NOMO-1 treated with DMSO at 0.1 percent for 48 hours (cell line): ENCODE results near the gene MXI1.

Experiments used
- DNase-seq: peaks from one replicate; lab custom pipeline; 2025; ENCODE audit not compliant: unreplicated experiment; lab: John Stamatoyannopoulos, UW

Gene MXI1

GRCh38 chr10:110273474-110273873, 66.1 kb downstream of the MXI1 start:
- peak; percentile 93 for DNase-seq

DNA sequence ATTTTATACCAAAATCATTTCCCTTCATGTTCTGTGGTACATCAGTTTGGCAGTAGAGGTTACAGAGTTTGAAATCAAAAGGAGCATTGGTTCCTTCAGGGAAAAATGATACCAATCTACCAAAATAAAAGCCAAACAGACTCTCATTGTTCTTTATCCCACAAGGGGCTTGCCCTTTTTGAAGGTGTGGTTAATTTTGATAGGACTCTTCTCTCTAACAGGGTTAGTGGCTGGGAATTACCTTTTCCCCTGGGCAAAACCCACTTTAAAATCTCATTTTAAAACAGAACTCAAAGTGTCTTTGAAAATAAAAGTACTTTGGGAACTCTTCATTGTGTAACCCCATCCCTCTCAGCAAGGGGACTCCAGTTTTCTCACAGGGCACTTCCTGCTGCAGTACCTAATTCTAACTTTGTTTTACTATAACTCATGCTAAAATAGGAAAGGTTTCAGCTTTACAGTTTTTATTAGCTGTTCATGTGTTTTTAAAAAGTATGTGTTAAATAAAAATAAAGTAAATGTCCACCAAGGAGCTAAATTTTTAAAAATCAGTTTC, 66.7 kb downstream of the MXI1 start:
- DNase-seq, result no peak

DNA sequence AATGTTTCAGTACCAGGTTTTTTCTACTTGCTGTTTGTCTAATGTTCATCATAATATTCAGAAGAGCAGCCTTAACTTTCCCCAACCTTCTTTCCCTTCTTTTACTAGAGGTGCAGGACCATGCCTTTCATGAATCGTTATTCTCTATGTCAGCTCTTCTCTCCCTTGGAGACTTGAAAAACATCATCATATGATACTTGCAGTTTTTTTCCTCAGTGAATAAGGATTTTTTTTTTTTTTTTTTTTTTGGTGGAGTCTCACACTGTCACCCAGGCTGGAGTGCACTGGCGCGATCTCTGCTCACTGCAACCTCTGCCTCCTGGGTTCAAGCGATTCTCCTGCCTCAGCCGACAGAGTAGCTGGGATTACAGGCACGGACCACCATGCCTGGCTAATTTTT, 67.2 kb downstream of the MXI1 start:
- no peak for DNase-seq

DNA sequence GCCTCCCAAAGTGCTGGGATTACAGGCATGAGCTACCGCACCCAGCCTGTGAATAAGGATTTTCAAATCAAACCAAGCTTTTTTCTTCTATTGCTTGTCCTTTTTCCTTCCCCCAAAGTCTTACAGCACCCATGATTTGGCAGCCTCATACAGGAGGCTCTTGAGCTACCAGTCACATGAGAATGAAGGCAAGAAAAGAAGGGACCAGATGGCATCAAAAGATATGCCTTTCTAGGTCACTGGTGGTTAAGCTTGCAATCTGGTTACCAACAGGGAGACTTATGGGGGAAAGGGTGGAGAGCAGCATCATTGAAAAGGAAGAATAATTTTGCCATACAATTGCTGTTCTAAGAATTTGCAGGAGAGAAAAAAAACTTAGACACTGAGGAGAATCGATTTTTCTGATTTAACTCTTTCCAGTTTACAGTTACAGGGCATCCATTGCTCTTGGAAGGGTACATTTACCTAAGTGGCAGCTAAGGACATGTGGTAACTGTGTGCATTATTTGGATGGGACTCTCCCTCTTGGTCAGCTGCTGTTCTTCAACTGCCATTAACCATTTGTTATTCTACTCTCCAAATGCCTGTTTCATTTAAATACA, 67.8 kb downstream of the MXI1 start:
- no peak for DNase-seq

GRCh38 chr10:110276603-110277002, 69.2 kb downstream of the MXI1 start:
- no peak for DNase-seq

- no peak for DNase-seq
Measured at GRCh38 chr10:110277591-110277990, 70.2 kb downstream of the MXI1 start.

GRCh38 chr10:110278562-110279406, 71.4 kb downstream of the MXI1 start:
- no peak for DNase-seq

- peak; percentile 85 for DNase-seq
Measured at GRCh38 chr10:110279407-110279986, 72.1 kb downstream of the MXI1 start.

GRCh38 chr10:110284262-110284661, 76.9 kb downstream of the MXI1 start:
- no peak for DNase-seq

DNA sequence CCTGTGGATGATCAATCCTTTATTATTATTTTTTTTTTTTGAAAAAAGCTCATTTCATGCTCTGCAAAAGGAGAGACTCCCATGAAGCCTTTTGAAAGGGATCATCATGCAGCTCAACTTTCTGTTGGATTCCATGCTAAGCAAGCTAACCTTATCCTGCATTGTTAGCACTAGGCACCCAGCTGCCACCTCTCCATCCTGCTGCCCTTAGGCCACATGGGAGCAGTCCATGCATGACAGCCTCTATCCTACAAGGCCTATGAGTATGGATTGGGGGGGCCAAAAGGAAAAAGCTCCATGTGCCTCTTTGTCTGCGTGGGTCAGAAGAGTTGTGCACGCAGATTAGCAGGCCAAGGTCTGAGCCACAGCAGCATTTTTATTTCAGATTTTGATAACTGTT, 78.1 kb downstream of the MXI1 start:
- DNase-seq, result no peak

DNA sequence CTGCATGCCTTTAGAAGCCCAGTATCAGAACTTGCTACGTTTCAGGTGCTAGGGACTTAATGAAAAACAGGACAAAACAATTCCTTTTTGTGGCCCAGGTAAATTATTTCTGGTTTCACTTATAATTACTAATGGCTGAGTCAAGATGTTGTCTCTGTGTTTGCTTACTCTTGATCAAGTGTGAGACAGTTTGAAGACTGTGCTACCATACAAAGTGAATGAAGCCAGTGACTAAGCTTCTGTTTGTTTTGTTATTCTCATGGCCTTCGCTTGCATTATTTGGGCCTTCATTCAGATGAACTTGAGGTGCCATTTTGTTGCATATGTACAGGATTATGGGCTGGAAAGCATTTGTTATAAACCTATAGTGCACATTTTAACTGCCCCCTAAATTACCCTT, 79.4 kb downstream of the MXI1 start:
- DNase-seq, result no peak

DNA sequence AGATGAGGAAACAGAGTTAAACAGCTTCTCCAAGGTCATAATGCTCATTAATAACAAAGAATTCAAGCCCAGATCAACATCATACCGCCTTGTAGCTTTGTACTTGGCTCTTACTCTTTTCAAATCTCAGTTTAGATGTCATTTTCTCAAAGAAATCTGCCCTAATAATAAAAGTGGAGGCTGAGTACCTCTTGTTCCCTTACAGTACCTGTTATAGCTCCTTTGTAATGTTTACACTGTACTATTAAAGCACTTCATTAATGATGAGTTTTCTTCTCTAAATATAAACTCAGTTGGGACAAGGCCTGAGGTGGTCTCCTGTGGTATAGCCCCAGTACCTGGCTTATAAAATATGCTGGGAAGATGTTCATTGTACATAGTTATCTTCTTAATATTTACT, 89.6 kb downstream of the MXI1 start:
- DNase-seq, result no peak

GRCh38 chr10:110300486-110300986, 93.1 kb downstream of the MXI1 start:
- DNase-seq, result no peak

- DNase-seq, result no peak
Measured at GRCh38 chr10:110303681-110304080, 96.3 kb downstream of the MXI1 start.

GRCh38 chr10:110304394-110304779, 97.0 kb downstream of the MXI1 start:
- no peak for DNase-seq

DNA sequence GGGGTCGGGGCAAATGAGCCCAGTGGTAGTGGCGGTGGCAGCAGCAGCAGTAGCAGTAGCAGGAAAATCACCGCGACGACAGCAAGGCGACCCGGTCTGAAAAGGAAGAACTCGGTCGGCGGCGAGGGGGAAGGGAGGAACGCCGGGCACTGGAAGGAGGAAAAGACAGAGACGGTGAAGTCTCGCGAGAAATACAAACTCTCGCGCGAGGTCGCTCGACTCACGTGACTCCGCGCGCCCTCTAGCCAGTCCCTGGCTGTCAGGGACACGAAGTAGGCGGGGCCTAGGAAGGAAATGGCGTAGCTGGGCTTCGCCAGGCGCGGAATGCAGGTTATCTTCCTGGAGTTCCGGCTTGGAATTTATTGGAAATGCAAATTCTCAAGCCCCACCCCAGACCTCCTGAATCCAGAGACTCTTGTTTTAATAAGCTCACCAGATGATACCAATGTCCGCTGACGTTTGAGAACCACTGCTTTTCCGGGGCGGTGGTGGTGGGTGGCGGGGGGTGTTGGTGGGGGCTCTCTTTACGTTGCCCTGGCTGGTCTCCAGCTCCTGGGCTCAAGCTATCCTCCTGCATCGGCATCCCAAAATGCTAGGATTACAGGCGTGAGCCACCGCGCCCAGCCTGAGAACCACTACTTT, 97.5 kb downstream of the MXI1 start, which contains the start of gene SMNDC1:
Gene SMNDC1, minus strand, starts transcription at position 141 of the 642 bp plus-strand sequence. CDS start 1,333 bp downstream, outside the sequence.
- DNase-seq, result peak; percentile 97

DNA sequence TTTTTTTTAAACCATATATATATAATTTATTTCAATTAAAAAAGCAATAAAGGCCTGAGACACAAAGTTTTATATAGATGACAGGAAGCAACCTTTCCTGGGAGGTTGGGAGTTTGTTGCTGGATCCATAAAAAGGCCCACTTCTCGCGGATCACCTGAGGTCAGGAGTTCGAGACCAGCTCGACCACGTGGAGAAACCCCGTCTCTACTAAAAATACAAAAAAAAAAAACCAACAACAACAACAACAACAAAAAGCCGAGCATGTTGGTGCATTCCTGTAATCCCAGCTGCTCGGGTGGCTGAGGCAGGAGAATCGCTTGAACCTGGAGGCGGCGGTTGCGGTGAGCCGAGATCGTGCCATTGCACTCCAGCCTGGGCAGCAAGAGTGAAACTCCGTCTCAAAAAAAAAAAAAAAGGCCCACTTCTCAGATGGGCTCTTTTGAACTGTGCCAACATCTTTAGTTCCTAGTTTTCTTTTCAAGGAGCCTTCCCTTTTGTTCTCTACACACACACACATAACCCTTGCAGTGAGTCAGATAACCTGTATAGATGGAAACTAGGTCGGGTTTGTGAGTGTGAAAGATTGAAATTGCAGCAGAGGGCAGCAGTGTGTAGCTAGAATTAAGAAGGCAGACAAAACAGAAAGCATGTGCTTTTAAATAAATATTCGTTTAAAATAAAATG, 98.5 kb downstream of the MXI1 start:
- DNase-seq, result peak; percentile 96

DNA sequence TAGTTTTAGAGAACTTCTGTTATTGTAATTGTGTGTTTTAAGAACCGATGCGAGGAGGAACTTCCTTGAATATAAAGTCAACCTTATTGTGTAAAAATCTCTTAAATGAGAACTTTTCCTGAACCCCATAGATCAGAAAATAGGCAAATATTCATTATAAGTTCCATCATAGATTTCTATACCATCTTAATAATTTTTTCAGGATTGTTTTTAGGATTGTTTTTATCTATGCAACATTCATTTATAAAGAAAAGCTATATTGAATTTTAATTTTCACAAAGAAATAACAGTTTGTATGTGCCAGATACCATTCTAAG, 99.0 kb downstream of the MXI1 start:
- DNase-seq, result no peak

- DNase-seq, result no peak
Measured at GRCh38 chr10:110307805-110308204, 100.4 kb downstream of the MXI1 start.

GRCh38 chr10:110310741-110311140, 103.3 kb downstream of the MXI1 start:
- DNase-seq, result no peak
